ENCODE data around the gene ANKRD12. TPM values are rescaled to one million over a fixed set of nuclear protein-coding genes. Genes with fewer than 3 reads are reported as not detected.

Gene ANKRD12
- total and polyA plus RNA-seq, 10 of the 15 experiments (the other 5 are each of a cell fraction or from before 2014, with no cell fraction given), result 5.9 to 45.7 (median 20.2) TPM

DNA sequence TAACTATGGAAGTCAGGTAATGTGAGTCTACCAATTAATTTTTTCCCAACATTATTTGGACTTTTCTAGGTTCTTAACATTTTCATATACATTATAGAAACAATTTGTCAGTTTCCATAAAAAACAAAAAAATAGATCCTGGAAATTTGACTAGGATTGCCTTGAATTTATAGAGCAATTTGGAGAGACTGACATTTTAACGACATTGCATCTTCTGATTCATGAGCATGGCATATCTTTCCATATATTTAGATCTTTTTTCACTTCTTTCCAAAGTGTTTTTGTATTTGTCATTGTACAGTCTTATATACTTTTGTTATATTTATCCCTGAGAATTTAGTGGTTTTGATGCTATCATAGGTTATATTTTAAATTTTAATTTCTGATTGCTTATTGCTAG is 42.0 kb downstream of the ANKRD12 start (continued):
- no peak for TF ChIP-seq FOS (IDR thresholded peaks at IDR 0.05; ENCODE audit: borderline replicate concordance, extremely low read depth, insufficient read length)
- TF ChIP-seq, protein P1, sequence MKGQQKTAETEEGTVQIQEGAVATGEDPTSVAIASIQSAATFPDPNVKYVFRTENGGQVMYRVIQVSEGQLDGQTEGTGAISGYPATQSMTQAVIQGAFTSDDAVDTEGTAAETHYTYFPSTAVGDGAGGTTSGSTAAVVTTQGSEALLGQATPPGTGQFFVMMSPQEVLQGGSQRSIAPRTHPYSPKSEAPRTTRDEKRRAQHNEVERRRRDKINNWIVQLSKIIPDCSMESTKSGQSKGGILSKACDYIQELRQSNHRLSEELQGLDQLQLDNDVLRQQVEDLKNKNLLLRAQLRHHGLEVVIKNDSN (IDR thresholded peaks at IDR 0.05; ENCODE audit: borderline replicate concordance, extremely low read length, insufficient read depth, low read depth, low read length), result no peak
- no peak for TF ChIP-seq GABPA (IDR thresholded peaks at IDR 0.05; ENCODE audit: low read depth)
- TF ChIP-seq ZNF274 (IDR thresholded peaks at IDR 0.05; ENCODE audit: insufficient read depth, insufficient read length), result no peak
- no peak for TF ChIP-seq NRF1 (conservative IDR thresholded peaks at IDR 0.05; ENCODE audit: low read depth, low read length)
- TF ChIP-seq SUZ12 (IDR thresholded peaks at IDR 0.05; ENCODE audit: unreplicated experiment), result no peak
- TF ChIP-seq JUNB (IDR thresholded peaks at IDR 0.05), result no peak
- no peak for TF ChIP-seq NR2C1 (IDR thresholded peaks at IDR 0.05)
- TF ChIP-seq HDGF (IDR thresholded peaks at IDR 0.05), result no peak

DNA sequence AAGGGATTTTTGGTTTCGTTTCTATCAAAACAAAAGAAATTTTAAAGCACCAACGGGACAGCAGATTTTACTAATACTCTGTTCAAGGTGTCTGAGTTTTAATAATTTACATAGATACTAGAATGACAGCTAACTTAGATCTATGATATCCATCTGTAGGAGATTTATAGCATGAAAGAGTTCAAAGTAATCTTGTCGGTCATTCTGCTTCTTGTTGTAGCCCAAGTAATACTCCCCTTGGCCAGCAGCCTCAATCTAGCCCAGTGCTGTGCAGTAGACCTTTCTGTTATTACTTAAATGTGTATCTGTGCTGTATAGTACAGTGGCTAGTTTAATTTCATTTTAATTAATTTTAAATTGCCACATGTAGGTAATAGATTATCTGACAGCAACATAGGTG is 44.7 kb downstream of the ANKRD12 start:
- Histone ChIP-seq H3K79me2 (ENCODE audit: control insufficient read depth, insufficient read depth, low read length) (peaks cover 46% of the 10 kb centered on the region), H3K36me3 (ENCODE audit: control insufficient read depth in 2 of 2, insufficient read depth in 2 of 2, low read length in 1 of 2) (peaks cover 2 to 17% of the 10 kb centered on the region in 2 experiments; a peak in 3 of 4 replicates), H3K9me3 (replicated peaks; ENCODE audit: control insufficient read depth, insufficient read depth, low read length) (peaks cover 2% of the 10 kb centered on the region), H3K27ac (ENCODE audit: control insufficient read depth, insufficient read depth) (no peak overlapping the region; the same call in 1 of the 2 replicates), H3K9ac (ENCODE audit: control insufficient read depth, insufficient read depth, low read length) (no peak overlapping the region), H2AFZ (ENCODE audit: control insufficient read depth, low read depth, low read length) (no peak overlapping the region), H3K4me1 (ENCODE audit: control insufficient read depth, insufficient read depth, low read length) (peaks cover 15% of the 10 kb centered on the region), H4K20me1 (ENCODE audit: control insufficient read depth, insufficient read depth) (no peaks in the 10 kb centered on the region), H3K4me3 (no peak overlapping the region), H3K4me2 (ENCODE audit: control insufficient read depth, insufficient read depth) (peak overlapping the region; percentile 20), H3K27me3 (replicated peaks in 1 of 2; ENCODE audit: control insufficient read depth in 2 of 2, insufficient read depth in 2 of 2, low read length in 1 of 2) (no peaks in the 10 kb centered on the region)
- no peak for TF ChIP-seq CHD1 (IDR thresholded peaks at IDR 0.05; ENCODE audit: low read depth, low read length)
- no peak for TF ChIP-seq STAT1 (conservative IDR thresholded peaks at IDR 0.05)
- no peak for TF ChIP-seq GABPA (IDR thresholded peaks at IDR 0.05; ENCODE audit: low read depth)
- no peak for TF ChIP-seq SMC3 (IDR thresholded peaks at IDR 0.05; ENCODE audit: borderline replicate concordance, low read length)
- TF ChIP-seq ZNF384 (IDR thresholded peaks at IDR 0.05; ENCODE audit: borderline replicate concordance, low read depth, low read length), result no peak
- TF ChIP-seq, protein P2, sequence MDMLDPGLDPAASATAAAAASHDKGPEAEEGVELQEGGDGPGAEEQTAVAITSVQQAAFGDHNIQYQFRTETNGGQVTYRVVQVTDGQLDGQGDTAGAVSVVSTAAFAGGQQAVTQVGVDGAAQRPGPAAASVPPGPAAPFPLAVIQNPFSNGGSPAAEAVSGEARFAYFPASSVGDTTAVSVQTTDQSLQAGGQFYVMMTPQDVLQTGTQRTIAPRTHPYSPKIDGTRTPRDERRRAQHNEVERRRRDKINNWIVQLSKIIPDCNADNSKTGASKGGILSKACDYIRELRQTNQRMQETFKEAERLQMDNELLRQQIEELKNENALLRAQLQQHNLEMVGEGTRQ (IDR thresholded peaks at IDR 0.05; ENCODE audit: borderline replicate concordance, low read depth, low read length), result no peak
- no peak for TF ChIP-seq EED (IDR thresholded peaks at IDR 0.05; ENCODE audit: low read depth)
- no peak for TF ChIP-seq IKZF1 (conservative IDR thresholded peaks at IDR 0.05)
- no peak for TF ChIP-seq NR2C1 (IDR thresholded peaks at IDR 0.05)
- TF ChIP-seq NFYB (IDR thresholded peaks at IDR 0.05; ENCODE audit: insufficient read depth, low read depth, low read length), result no peak
- TF ChIP-seq RELA (IDR thresholded peaks at IDR 0.05; ENCODE audit: borderline replicate concordance, partially characterized antibody), result no peak
- TF ChIP-seq ATF7 (IDR thresholded peaks at IDR 0.05; ENCODE audit: low read depth), result no peak
- TF ChIP-seq KDM1A (IDR thresholded peaks at IDR 0.05; ENCODE audit: borderline replicate concordance), result no peak
- TF ChIP-seq WRNIP1 (IDR thresholded peaks at IDR 0.05; ENCODE audit: borderline replicate concordance, low read depth, low read length), result no peak
- no peak for TF ChIP-seq TCF3 (IDR thresholded peaks at IDR 0.05; ENCODE audit: borderline replicate concordance, insufficient read depth, low read depth, low read length)
- TF ChIP-seq PAX5 (IDR thresholded peaks at IDR 0.05; ENCODE audit: borderline replicate concordance, low read depth, low read length), result no peak
- ATAC-seq (peak; percentile 67), DNase-seq (ENCODE audit: low read depth, low spot score) (no peak), FAIRE-seq (no peak)
- ChIA-PET CTCF (no interaction called here), POLR2A (interaction anchor here (0.7 kb wide), 1 partner anchor 703 kb away, joined by 3 read pairs; no protein-coding TSS in a partner anchor), RAD21 (ENCODE audit: unreplicated experiment) (interaction anchor here (1.4 kb wide), 1 partner anchor 115 kb away, joined by 3 read pairs; no protein-coding TSS in a partner anchor), SMC1A (ENCODE audit: uncharacterized antibody, unreplicated experiment) (interaction anchor here (0.8 to 2.4 kb wide), 12 partner anchors 8 to 335 kb away, joined by 3 to 10 read pairs (median 3); no protein-coding TSS in a partner anchor)
- BruUV-seq (replicated peaks), result no TSS peak
- 46% methylated on average over 3 of the region's 3 CpGs for WGBS (ENCODE audit: insufficient coverage, insufficient replicate concordance, low lambda C conversion rate, missing lambda C conversion rate)
- intact Hi-C loops (cut with micrococcal nuclease; ENCODE audit: unreplicated experiment), result loop anchor here (2.0 kb wide), 1 partner anchor 20 kb away; no protein-coding TSS in a partner anchor
- in situ Hi-C loops (cut with MboI), result no loop called here

All from GM12878 (cell line).